Measurements from ENCODE around the gene LRRC47. TPM values are rescaled to one million over a fixed set of nuclear protein-coding genes. Genes with fewer than 3 reads are reported as not detected.

Gene LRRC47
- total and polyA plus RNA-seq, 2 of the 13 experiments (the other 11 are each of a cell fraction or from before 2014, with no cell fraction given), result 18.3 to 52.5 TPM

GRCh38 chr1:3795453-3796214 is 664 bp downstream of the LRRC47 start (continued):
- TF ChIP-seq ZNF713 (CRISPR knock-in tag; IDR thresholded peaks at IDR 0.05) (no peak), FOXK2 (IDR thresholded peaks at IDR 0.05) (no peak), FOXM1 (CRISPR knock-in tag; IDR thresholded peaks at IDR 0.05) (no peak), HOXA3 (CRISPR knock-in tag; IDR thresholded peaks at IDR 0.05) (no peak), FOSL2 (CRISPR knock-in tag; IDR thresholded peaks at IDR 0.05) (no peak), MIER2 (CRISPR knock-in tag; IDR thresholded peaks at IDR 0.05) (no peak), AGO2 (optimal IDR thresholded peaks at IDR 0.05; ENCODE audit: low read depth, low read length) (peak; percentile 71), ASH2L (IDR thresholded peaks at IDR 0.05; ENCODE audit: insufficient read length, low read depth, low read length) (no peak), ZNF3 (CRISPR knock-in tag; IDR thresholded peaks at IDR 0.05) (no peak), ZNF34 (CRISPR knock-in tag; IDR thresholded peaks at IDR 0.05; ENCODE audit: borderline replicate concordance) (0 out of 2 replicates have a peak, but pooled peaks have one; percentile 25), TBP (CRISPR knock-in tag; IDR thresholded peaks at IDR 0.05) (no peak), ZGPAT (CRISPR knock-in tag; IDR thresholded peaks at IDR 0.05) (no peak), MYPOP (CRISPR knock-in tag; IDR thresholded peaks at IDR 0.05) (no peak), REXO4 (CRISPR knock-in tag; IDR thresholded peaks at IDR 0.05; ENCODE audit: borderline replicate concordance) (no peak), YEATS4 (CRISPR knock-in tag; IDR thresholded peaks at IDR 0.05; ENCODE audit: borderline replicate concordance) (no peak), MLXIP (CRISPR knock-in tag; IDR thresholded peaks at IDR 0.05; ENCODE audit: borderline replicate concordance) (no peak)
